NCI-H1092 (cell line): ENCODE data around the gene BANP.
"Not testable (repeated sequence)": the region's sequence is repeated elsewhere in the genome, so short reads cannot be mapped to it uniquely, and the experiment has no call there.

Experiments
- DNase-seq: peaks from one replicate; lab custom pipeline; 2025; lab: John Stamatoyannopoulos, UW

Gene BANP

DNA sequence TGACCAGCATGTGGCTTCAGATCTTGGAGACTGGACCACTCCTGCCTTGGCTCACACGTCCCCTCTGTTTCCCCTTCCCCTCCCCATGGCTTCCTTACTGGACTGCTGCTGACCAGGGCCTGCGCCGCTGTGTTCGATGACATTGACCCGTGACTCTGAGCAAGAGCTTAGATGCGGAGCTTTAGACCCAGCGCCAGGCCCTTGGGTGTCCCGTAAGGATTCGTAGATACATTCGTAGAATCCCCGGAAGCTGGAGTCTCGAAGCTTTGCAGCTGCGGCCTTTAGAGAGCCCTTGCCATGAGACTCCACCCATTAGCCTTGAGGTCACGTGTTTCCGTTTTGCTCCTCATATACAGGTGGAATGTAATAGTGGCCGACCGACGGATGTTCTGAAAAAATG lies 65.2 kb downstream of the BANP start:
- DNase-seq = not testable (repeated sequence)

DNA sequence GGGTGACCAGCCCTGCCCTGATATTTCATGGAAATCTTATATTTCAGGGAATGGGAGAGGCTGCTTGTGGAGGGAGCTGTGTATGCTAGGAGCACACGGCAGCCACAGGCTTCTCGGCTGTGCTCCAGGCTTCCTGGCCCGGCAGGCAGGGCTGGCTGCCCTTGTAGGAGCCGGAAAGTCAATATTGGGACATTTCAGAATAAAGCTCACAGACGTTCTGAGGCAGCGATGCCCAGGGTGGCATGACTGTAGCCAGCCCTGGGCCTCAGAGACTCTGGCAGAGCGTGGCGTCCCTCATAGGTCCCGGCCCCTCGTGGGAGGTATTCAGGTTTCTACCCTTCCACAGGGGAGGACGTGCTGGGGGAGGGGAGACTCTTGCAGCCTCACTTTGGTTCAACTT lies 65.7 kb downstream of the BANP start:
- no peak for DNase-seq

DNA sequence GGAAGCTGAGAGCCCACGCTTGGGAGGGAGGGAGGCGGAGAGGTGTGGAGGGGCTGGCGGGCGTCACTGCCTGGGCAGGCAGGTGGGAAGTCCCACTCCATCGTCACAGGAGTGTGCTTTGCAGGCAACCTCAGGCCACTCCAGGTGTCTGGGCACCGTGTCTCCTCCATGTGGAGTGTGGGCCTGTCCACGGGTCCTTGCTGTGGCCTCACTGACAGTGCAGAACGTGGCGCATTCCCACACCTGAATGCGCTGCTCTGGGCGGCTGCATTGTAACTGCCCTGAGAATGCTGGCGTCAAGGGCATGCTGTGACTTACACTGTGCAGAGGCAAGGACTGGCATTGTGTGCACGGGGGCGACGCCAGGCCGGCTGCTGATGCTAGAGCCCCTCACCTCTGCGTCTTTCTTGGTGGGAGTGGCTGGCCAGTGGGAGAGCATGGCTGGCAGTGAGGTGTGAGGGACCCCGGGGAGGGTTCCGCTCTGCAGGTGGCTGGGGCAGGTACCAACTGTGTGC lies 66.4 kb downstream of the BANP start:
- DNase-seq = no peak

DNA sequence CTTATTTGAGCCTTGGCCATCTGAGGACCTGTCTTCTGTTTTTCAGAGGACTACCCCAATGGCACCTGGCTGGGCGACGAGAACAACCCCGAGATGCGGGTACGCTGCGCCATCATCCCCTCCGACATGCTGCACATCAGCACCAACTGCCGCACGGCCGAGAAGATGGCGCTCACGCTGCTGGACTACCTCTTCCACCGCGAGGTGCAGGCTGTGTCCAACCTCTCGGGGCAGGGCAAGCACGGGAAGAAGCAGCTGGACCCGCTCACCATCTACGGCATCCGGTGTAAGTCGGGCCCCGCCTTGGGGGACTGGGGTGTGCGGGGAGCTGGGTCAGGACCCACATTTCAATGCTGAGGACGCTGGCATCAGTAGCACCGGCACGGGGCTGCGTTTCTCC lies 67.1 kb downstream of the BANP start:
- not testable (repeated sequence) for DNase-seq

DNA sequence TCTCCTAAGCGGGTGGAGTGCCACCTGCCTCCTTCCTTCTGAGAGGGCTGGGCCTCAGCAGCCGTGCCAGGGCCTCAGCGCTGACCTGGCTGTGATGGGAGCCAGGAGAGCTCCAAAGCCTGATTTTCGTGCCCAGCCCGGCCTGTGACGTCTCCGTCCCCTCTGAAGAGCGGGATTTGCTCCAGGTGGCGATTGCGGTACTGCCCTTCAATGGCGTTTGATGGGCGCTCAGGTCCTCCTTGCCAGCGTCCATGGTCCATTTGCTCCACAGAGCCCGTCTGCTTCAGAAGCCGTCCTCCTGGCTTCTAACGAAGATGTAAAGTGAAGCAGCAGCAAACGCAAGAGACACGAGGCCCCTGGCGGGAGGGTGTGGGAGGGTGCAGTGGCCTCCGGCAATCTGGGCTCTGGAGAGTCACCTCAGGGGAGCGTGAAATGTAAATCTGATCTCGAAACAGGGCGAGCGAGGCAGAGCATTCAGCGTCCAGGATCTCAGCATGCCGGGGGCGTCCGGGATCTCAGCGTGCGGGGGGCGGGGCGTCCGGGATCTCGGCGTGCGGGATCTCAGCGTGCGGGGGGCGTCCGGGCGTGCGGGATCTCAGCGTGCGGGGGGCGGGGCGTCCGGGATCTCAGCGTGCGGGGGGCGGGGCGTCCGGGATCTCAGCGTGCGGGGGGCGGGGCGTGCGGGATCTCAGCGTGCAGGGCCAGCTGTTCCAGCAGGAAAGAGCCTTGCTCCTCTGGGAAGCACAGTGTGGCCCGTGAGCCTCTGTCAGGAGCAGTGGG lies 68.0 kb downstream of the BANP start:
- DNase-seq = not testable (repeated sequence)

DNA sequence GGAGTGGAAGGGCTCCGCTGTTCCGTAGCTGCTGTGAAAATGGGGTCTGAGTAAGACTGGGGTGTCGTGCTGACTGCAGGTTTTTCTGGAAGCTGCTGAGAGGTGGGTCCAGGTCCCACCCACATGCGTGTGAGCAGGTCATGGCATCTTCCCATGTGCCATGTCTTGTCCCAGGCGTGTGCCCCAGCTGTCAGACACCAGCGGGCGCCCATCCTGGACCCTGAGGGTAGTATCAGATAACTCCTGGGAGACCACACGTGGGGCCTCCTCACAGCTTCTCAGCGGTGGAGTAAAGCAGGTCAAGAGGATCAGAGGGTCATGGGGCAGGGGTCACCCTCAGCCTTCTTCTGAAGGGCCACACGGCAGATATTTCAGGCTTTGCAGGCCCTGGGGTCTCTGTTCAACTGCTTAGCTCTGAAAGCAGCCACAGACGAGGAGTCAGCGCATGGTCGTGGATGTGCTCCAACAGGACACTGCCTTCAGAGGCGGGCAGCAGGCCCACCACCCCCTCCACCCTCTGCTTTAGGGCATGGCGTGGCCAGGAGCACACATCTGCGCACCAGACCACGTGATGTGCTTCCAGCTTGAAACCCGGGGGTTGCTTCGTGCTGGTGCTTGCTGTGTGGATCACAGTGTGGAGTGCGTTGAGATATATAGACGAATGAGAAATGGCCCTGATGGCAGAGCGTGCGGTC lies 68.7 kb downstream of the BANP start:
- no peak for DNase-seq

DNA sequence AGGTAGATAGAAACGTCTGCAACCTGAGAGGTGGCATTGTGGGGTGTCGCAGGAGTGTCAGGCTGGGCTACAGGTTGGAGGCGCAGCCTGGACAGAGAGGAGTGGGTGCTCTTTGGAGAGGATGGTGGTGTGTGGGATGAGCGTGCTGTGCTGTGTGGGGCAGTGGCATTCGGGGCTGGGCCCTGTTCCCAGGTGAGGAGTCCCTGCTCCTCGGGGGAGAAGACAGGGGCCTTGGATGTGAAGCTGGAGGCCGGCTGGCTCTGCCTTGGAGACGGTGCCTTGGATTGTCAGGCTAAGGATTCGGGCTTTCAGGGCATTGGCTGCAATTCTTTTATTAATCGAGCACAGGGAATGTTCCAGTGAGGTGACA lies 69.3 kb downstream of the BANP start:
- DNase-seq = no peak

DNA sequence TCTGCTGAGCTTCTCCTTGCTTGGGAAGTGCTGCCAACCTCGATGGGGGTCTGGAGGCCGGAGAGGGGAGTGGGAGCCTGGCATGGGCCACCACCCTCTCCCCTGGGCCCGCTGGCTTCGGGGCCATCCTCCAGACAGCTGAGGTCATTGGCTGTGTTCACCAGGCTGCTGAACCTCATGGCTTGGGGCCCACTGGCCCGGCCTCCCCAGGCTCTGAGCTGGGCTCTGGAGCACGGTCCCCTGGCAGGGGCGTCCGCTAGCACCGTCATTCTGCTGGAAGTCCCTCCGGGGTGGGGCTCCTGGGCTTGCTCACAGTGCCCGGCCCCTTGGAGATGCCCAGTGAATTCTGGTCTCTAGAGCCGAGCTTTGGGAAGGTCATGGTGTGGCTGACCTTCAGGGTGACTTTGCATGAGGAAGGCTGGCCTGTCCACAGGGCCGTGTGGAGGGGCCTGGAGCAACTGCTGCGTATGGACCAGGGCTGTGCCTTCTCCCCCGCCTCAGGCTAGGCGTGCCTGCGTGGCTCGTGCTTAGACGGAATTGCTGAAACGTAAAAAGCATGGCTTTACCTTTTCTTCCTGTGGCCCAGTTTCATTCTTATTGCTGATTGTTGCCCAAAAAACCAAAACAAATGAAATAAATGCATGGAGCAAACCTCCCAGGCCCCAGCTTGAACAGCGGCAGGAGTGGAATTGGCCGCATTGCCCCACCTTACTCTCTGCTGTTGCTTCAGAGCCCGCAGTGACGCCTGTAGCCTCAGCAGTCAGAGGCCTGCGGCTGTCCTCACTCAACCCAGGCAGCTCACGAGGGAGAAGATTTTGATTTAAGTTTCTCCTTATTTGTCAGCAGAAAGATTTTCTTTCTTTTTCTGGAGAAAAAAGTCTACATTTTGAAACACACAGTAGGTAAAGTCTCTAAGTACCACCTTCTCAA lies 70.1 kb downstream of the BANP start:
- not testable (repeated sequence) for DNase-seq

DNA sequence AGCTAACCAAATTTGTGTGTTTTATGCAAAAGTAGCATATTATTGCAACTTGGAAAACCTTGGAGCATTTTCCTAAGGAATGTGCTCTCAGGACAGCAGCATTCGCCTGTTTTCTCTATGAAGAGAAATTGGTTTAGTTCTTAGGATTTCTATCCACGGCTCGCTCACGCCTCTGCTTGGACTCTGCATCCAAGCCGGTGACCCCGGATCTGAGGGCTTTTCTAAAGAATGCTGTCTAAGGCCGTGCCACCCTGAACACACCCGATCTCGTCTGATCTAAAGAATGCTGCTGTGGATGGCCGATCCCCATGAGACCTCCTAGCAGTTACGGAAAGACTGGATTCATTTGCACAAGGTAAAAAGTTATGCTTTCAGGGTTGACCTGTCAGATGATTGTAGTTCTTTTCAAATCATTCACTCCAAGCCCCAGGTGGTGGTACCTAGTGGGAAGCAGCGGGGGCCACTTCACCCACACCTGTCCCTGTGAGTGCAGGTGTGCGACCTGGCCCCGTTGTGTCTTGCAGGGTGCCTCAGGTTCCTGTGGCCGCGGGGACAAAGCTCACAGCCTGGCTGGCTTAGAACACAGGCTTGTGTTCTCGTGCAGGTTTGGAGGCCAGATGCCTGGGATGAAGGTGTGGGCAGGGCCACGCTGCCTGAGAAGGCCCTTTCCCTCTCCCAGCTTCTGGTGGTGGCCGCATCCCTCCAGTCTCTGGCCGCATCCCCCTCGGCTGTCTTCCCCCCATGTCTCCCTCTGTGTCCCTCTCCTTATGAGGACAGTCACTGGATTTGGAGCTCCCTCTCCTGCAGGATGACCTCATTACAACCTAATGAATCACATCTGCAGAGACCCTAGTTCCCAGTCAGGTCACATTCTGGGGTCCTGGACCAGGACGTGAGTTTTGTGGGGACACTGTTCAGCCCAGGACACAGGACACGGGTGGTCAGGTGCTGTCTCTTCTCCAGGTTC lies 71.1 kb downstream of the BANP start:
- no peak for DNase-seq

DNA sequence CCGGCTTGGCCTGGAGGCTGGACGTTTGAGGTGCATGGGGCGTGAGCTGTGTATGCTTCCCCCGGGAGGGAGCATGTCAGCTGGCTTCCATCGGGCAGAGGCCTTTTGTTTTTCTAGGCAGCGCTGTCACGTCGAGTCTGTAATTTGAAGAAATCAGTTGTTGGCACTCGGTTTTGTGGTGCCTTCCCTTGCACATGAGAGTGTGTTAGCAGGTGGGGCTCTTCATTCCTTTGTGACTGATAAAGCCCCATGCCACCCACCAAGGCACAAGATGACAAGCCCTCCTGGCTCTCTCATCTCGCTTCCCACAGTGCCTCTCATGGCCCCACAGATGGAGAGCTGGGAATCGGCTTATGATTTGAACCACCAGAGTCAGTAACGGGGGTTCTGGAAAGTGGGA lies 72.1 kb downstream of the BANP start:
- DNase-seq = no peak

DNA sequence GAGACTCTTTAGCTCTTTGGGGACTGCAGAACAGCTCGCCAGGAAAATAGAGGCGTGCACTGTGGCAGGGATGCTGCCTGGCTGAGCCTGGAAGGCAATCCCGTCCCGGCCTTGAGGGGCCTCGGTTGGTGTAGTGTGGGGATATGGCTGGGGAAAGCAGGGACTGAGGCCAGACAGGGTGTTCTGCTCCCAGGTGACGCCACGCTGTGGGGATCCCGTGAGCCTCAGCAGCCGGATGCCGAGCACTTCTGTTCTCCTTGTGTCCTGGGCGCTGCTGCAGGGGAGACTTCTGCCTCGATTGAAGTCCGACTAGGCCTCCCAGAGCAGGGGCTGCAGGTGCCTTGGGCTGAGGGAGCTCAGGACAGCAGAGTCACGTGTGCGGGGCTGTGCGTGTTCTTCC lies 72.6 kb downstream of the BANP start:
- no peak for DNase-seq

DNA sequence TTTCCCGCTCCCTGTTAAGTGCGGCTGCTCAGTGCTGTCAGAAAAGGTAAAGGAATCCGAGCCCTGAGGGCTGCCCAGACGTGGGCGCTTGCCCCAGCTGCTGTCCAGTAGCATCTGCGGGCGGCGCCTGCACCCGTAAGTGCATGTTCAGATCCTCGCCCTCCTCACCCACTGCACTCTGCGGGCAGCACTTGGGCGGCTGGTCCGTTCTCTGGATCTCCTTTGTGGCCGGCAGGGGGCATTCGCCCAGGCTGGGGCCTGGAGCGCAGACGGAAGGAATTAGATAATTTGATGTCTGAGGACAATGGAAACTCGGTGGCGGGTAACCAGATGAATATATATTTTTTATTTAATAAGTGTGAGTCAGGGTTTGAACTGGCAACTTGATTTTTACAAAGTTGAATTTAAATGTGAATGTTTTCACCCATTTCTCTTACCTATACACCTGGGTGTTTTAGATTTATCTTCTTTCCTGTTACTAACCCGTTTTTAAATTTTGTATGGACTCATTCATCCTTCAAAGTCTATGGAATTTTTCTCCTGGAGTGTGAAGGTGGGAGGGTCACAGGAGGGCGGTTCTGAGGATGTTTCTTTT lies 73.4 kb downstream of the BANP start:
- DNase-seq = not testable (repeated sequence)

DNA sequence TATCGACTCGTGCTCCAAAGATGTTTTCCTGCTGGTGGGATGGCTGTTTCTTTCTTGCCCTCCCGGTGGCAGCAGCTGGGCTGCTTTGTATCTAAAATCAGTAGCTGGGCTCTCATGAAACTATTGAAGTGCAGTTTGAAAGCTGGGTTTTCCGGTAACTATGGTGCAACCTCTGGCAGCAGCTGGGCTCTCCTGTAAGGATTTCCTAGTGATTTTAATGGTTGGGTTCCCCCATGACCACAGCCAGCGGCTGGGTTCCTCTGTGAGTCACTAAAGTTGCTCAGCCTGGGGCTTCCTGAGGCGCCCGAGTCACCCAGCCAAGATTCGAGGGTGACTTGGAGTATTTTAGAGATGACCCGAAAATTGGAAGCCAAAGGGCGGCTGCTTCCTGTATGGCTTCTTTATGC lies 73.9 kb downstream of the BANP start:
- not testable (repeated sequence) for DNase-seq

DNA sequence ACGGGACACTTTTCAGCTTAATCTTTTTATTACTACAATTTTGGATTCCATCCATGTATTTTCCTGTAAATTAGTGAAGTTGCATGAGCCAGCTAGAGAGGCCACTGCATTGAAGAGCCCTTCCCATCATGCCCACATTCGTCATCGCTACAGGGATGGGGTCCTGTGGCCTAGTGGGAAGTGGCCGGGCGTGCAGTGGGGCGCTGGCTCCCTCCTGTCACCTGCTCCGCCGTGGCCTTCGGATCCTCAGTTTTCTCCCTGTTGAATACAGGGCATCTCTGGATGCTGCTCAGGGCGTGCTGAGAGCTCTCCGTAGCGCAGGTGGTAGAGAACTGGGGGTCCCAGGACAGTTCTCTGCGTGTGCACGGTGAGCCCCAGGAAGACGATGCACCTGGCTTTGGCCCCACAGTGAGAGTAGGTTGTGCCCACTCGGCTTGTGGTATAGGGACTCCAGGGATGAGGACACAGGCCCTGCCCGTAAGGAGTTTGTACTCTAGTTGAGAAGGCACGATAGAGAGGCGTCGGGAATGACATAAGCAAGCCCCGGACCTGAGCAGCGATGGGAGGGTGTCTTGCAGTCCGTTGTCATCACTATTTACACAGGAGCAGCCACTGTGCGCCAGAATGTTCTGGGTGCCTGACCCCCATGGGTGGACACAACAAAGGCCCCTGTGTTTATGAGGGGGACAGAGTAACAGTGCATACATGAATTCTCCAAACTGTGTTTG lies 74.8 kb downstream of the BANP start:
- DNase-seq = not testable (repeated sequence)

DNA sequence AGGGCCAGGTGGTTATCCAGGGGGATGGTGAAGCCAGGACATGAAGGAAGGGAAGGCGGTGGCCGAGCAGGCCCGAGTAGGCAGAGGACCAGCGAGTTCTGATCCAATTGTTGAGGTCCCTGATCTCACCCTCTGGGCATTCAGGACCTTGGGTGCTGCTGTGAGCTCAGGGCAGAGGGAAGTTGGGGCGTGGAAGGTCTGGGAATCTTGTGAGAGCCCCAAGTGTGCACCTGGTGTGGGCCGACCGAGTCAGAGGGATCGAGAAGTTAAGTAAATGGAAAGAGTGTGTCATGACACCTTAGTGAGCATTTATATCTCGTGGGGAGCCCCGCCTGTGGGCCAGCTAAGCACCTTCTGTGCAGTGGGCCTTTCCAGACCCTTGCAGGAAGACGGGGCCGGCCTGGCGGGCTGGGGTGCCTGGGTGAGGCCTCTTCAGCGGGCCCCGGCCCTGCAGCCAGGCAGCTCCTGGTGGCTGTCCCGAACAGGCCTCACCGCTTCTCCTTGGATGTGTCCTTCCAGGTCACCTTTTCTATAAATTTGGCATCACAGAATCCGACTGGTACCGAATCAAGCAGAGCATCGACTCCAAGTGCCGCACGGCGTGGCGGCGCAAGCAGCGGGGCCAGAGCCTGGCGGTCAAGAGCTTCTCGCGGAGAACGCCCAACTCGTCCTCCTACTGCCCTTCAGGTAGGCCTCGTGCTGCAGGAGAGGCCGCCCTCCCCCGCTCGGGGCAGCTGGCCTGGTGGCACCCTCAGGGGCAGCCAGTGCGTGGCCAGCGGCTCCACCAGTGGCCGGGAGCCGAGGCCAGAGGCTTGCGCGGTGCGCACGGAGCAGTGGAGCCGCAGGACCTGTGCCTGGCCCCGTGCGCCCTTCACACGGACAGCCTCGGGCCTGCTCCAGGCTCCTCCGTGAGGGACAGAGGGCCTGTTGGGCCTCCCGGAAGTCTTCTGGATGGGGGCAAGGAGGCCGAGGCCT lies 76.0 kb downstream of the BANP start:
- DNase-seq = no peak

DNA sequence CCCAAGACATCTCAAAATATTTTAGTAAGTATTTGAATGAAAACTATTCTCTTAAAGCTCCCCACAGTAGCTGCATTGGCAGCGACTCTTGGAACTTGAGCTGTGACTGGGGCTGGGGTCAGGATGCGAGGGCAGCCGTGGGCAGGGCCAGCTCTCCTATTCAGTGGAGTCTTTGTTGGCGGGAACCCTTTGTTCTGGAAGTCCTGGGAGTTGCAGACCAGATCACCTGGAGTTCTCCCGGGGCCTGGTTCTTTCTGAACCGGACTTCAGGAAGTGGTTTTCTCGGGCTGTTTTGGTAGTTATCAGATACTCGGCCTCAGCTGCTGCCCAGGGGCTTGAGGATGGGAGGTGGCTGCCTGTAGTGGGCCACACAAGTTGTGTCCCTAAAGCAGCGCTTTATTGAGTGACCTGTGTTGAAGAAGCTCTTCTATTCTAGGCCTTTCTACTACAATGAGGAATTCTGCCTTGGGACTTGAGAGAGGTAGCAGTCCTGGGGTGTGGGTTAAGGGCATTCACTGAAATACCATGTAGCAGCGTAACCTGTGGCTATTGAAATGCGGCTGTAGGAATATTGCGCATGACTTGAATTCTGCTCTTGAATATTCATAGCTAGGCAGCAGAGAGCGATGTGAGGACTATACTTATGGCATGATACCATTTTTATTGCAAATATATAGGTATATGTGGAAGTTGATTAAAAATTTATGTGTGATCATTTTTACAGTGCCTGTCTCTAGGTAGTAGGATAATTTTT lies 77.1 kb downstream of the BANP start:
- DNase-seq = not testable (repeated sequence)

DNA sequence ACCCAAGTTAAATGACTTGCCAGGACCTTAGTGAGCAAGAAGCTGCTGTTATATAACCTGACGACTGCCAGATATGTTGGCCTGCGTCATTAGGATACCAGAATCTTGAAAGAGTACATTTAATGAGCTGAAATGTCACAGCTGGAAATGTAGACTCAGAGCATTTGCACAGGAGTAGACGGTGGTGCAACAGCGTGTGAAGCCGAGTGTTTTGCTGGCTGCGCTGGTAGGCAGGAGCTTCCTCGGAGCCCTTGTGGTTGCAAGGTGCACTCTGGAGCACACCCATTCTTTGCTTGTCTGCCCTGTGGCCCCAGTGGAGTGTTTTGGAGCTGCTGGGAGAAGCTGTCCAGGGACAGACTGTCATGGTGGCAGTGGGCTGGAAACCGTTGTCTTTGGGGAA lies 79.3 kb downstream of the BANP start:
- DNase-seq = no peak

DNA sequence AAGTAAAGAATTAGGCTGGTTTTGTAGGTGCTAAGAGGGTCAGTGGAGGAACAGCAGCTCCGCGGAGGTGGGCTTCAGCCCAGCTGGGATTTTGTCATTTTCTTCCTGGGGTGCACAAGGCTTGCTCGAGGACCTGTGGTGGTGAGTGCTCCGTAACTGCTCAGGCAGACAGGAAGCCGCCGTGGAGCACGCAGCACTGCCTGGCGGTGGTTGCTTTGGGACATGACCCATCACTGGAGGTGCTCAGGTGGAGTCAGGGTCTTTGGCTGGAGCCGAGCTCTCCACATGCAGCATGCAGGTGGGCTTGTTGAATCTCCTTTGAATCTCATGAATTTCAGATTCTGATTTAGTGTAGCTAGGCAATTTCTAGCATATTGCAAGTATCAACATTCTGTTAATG lies 79.7 kb downstream of the BANP start:
- DNase-seq = not testable (repeated sequence)
